ENCODE measurements around the gene NTMT2.

GRCh38 chr1:170097449-170097948, 48.3 kb upstream of the NTMT2 start:
- no peak for TF ChIP-seq CTCF (tag by site-specific recombination; IDR thresholded peaks at IDR 0.05)
- TF ChIP-seq ATF2 (tag by site-specific recombination; IDR thresholded peaks at IDR 0.05; ENCODE audit: low read depth), result no peak
- no peak for TF ChIP-seq GLI2 (tag by site-specific recombination; IDR thresholded peaks at IDR 0.05; ENCODE audit: borderline replicate concordance, low read depth)
- no peak for TF ChIP-seq PBX3 (CRISPR knock-in tag; IDR thresholded peaks at IDR 0.05)
- no peak for TF ChIP-seq MZF1 (tag by site-specific recombination; IDR thresholded peaks at IDR 0.05; ENCODE audit: borderline replicate concordance)
- TF ChIP-seq ZNF768 (tag by site-specific recombination; IDR thresholded peaks at IDR 0.05), result no peak
- no peak for TF ChIP-seq GLI4 (tag by site-specific recombination; IDR thresholded peaks at IDR 0.05)
- no peak for TF ChIP-seq PRDM10 (tag by site-specific recombination; IDR thresholded peaks at IDR 0.05)
- no peak for TF ChIP-seq ZNF19 (tag by site-specific recombination; IDR thresholded peaks at IDR 0.05; ENCODE audit: low read depth)
- TF ChIP-seq ZNF639 (tag by site-specific recombination; IDR thresholded peaks at IDR 0.05), result no peak
- no peak for TF ChIP-seq ZNF114 (tag by site-specific recombination; IDR thresholded peaks at IDR 0.05)
- TF ChIP-seq SP7 (tag by site-specific recombination; IDR thresholded peaks at IDR 0.05), result no peak
- TF ChIP-seq ZBTB49 (tag by site-specific recombination; IDR thresholded peaks at IDR 0.05; ENCODE audit: low read depth), result no peak
